ENCODE results near the gene GCNT1.

- TF ChIP-seq CTCF (IDR thresholded peaks at IDR 0.05; ENCODE audit: low read depth, low read length, poor library complexity, severe bottlenecking) (no peak), EZH2phosphoT487 (IDR thresholded peaks at IDR 0.05; ENCODE audit: borderline replicate concordance, low read length) (no peak)
These were observed 33.1 kb upstream of the GCNT1 start for GRCh38 chr9:76425677-76426453.

Data from DOHH2 (cell line).